ENCODE measurements around the gene GPANK1. TPM values are rescaled to one million over a fixed set of nuclear protein-coding genes. Genes with fewer than 3 reads are reported as not detected.

GPANK1 gene
- total and polyA plus RNA-seq, 9 of the 15 experiments (the other 6 are each of a cell fraction or from before 2014, with no cell fraction given), result 32.2 to 111 (median 46.3) TPM

- TF ChIP-seq FOSL1 (tag; conservative IDR thresholded peaks at IDR 0.05) (peak; percentile 8; the same call in 1 of the 2 replicates), RBM15 (IDR thresholded peaks at IDR 0.05; ENCODE audit: insufficient read depth, low read length) (no peak), NR2C2 (CRISPR knock-in tag; IDR thresholded peaks at IDR 0.05) (0 out of 2 replicates have a peak, but pooled peaks have one; percentile 29), NR2C2 (tag; IDR thresholded peaks at IDR 0.05) (peak; percentile 92), CXXC5 (CRISPR knock-in tag; IDR thresholded peaks at IDR 0.05) (no peak), JUN (IDR thresholded peaks at IDR 0.05; ENCODE audit: borderline replicate concordance, low read depth, low read length) (no peak), JUN (CRISPR knock-in tag; IDR thresholded peaks at IDR 0.05; ENCODE audit: borderline replicate concordance) (peak; percentile 58; the same call in 1 of the 2 replicates), HLTF (IDR thresholded peaks at IDR 0.05) (no peak; the same call in 1 of the 2 replicates), BRF1 (IDR thresholded peaks at IDR 0.05; ENCODE audit: borderline replicate concordance, extremely low read depth, insufficient read length) (no peak), HNRNPH1 (optimal IDR thresholded peaks at IDR 0.05; ENCODE audit: low read depth, low read length) (no peak), POLR3A (IDR thresholded peaks at IDR 0.05; ENCODE audit: borderline replicate concordance, extremely low read depth, insufficient read depth, insufficient read length) (no peak), MECOM (CRISPR knock-in tag; IDR thresholded peaks at IDR 0.05) (no peak), E2F3 (CRISPR knock-in tag; IDR thresholded peaks at IDR 0.05) (0 out of 2 replicates have a peak, but pooled peaks have one; percentile 10), CHD4 (IDR thresholded peaks at IDR 0.05; ENCODE audit: insufficient read depth, insufficient replicate concordance, low read depth, low read length, poor library complexity, severe bottlenecking) (no peak), NCOR1 (IDR thresholded peaks at IDR 0.05) (peak; percentile 78), NBN (IDR thresholded peaks at IDR 0.05; ENCODE audit: low read depth) (no peak), CHD2 (IDR thresholded peaks at IDR 0.05; ENCODE audit: low read depth, low read length) (peak; percentile 59), BRCA1 (IDR thresholded peaks at IDR 0.05) (no peak), BRCA1 (CRISPR knock-in tag; IDR thresholded peaks at IDR 0.05) (no peak), HDAC1 (IDR thresholded peaks at IDR 0.05) (0 out of 4 replicates have a peak, but pooled peaks of 1 of the 2 experiments have one; percentile 74), PYGO2 (tag; IDR thresholded peaks at IDR 0.05) (no peak), ZNF3 (CRISPR knock-in tag; IDR thresholded peaks at IDR 0.05) (no peak), SMARCE1 (IDR thresholded peaks at IDR 0.05) (no peak), RAD21 (CRISPR knock-in tag; conservative IDR thresholded peaks at IDR 0.05 in 1 of 2, IDR thresholded peaks at IDR 0.05 in 1 of 2) (peak in 1 of 2 experiments; percentile 1; a peak in 1 of 4 replicates), XRCC5 (IDR thresholded peaks at IDR 0.05; ENCODE audit: low read depth, low read length) (no peak), CSDE1 (IDR thresholded peaks at IDR 0.05) (no peak; a peak in 1 of 4 replicates), ZNF449 (CRISPR knock-in tag; IDR thresholded peaks at IDR 0.05) (no peak), TSC22D4 (tag; IDR thresholded peaks at IDR 0.05) (no peak)
These were observed 44.0 kb downstream of the GPANK1 start, which contains the start of gene PRRC2A (continued) for GRCh38 chr6:31620586-31621319.
